ENCODE measurements around the gene TAS2R46.
"Not testable (repeated sequence)": the region's sequence is repeated elsewhere in the genome, so short reads cannot be mapped to it uniquely, and the experiment has no call there.

The TAS2R46 gene

GRCh38 chr12:11062194-11062593 lies at the start of gene TAS2R46:
TAS2R46 (minus strand) TSS chr12:11062294; CDS start chr12:11062294, 0 bp downstream.
- not testable (repeated sequence) for DNase-seq

- DNase-seq = not testable (repeated sequence)
These were observed 49.1 kb upstream of the TAS2R46 start for GRCh38 chr12:11111213-11111612.

GRCh38 chr12:11108862-11109261 lies 46.8 kb upstream of the TAS2R46 start:
- DNase-seq = no peak

- DNase-seq = no peak
These were observed 45.6 kb upstream of the TAS2R46 start for GRCh38 chr12:11107719-11108118.

GRCh38 chr12:11106288-11106687 lies 44.2 kb upstream of the TAS2R46 start:
- no peak for DNase-seq

GRCh38 chr12:11105546-11105945 lies 43.5 kb upstream of the TAS2R46 start:
- no peak for DNase-seq

- not testable (repeated sequence) for DNase-seq
These were observed 32.8 kb upstream of the TAS2R46 start for GRCh38 chr12:11094910-11095309.

- no peak for DNase-seq
These were observed 30.0 kb upstream of the TAS2R46 start, which contains the start of gene TAS2R43 for GRCh38 chr12:11092128-11092527. TAS2R43 (minus strand) TSS chr12:11092313; CDS start chr12:11092229, 84 bp downstream.

- no peak for DNase-seq
These were observed 27.2 kb upstream of the TAS2R46 start for GRCh38 chr12:11089246-11089645.

- no peak for DNase-seq
These were observed 23.3 kb upstream of the TAS2R46 start for GRCh38 chr12:11085419-11085818.

- DNase-seq = no peak
These were observed 19.9 kb upstream of the TAS2R46 start for GRCh38 chr12:11081987-11082386.

- no peak for DNase-seq
These were observed 16.2 kb upstream of the TAS2R46 start for GRCh38 chr12:11078246-11078645.

- DNase-seq = no peak
These were observed 13.5 kb upstream of the TAS2R46 start for GRCh38 chr12:11075642-11076041.

- DNase-seq = no peak
These were observed 9.3 kb upstream of the TAS2R46 start for GRCh38 chr12:11071414-11071813.

- DNase-seq = no peak
These were observed 8.9 kb upstream of the TAS2R46 start for GRCh38 chr12:11070999-11071398.

GRCh38 chr12:11069854-11070365 lies 7.8 kb upstream of the TAS2R46 start:
- DNase-seq = no peak

- no peak for DNase-seq
These were observed 5.4 kb upstream of the TAS2R46 start for GRCh38 chr12:11067514-11067913.

- no peak for DNase-seq
These were observed 2.3 kb downstream of the TAS2R46 start for GRCh38 chr12:11059784-11060183.

- DNase-seq = no peak
These were observed 3.1 kb downstream of the TAS2R46 start for GRCh38 chr12:11059041-11059440.

GRCh38 chr12:11055306-11055705 lies 6.8 kb downstream of the TAS2R46 start:
- no peak for DNase-seq

- not testable (repeated sequence) for DNase-seq
These were observed 12.1 kb downstream of the TAS2R46 start for GRCh38 chr12:11049806-11050531.

- not testable (repeated sequence) for DNase-seq
These were observed 20.7 kb downstream of the TAS2R46 start for GRCh38 chr12:11041366-11041765.

GRCh38 chr12:11040162-11040561 lies 21.9 kb downstream of the TAS2R46 start:
- no peak for DNase-seq

GRCh38 chr12:11039171-11039570 lies 22.9 kb downstream of the TAS2R46 start:
- DNase-seq = no peak

- DNase-seq = not testable (repeated sequence)
These were observed 28.1 kb downstream of the TAS2R46 start for GRCh38 chr12:11033959-11034358.

Measured in NCI-H82 (cell line).